Prostate gland (tissue), 2 donors: ENCODE results near the gene ABCA1.

Source experiments
- CTCF ChIP-seq, 4 experiments: fragments of 200-600 bp in 2 of 4; fragments of 450-650 bp in 2 of 4; sonication (generic) in 2 of 4; IDR thresholded peaks; 1 replicate in 3 of 4; 2 replicates in 1 of 4; pipeline ENCODE4 v1.5.1; 2016 to 2019; ENCODE audit warnings: antibody characterized with exemption in 4 of 4, mild to moderate bottlenecking in 2 of 4, moderate library complexity in 2 of 4
- POLR2A ChIP-seq: fragments of 450-650 bp; IDR thresholded peaks from one replicate; pipeline ENCODE4 v1.6.1; 2016; ENCODE audit warnings: antibody characterized with exemption, mild to moderate bottlenecking
- POLR2AphosphoS5 ChIP-seq: sonication (generic); formaldehyde crosslinking; IDR thresholded peaks from one replicate; pipeline ENCODE4 v1.6.1; 2017; ENCODE audit warnings: antibody characterized with exemption

GRCh38 chr9:104869811-104870210, 58.1 kb downstream of the ABCA1 start:
- TF ChIP-seq CTCF (IDR thresholded peaks at IDR 0.05): no peak
- TF ChIP-seq POLR2A: no peak
- no peak for TF ChIP-seq POLR2AphosphoS5
